ENCODE data around the gene SORCS1.

SORCS1 gene

DNA sequence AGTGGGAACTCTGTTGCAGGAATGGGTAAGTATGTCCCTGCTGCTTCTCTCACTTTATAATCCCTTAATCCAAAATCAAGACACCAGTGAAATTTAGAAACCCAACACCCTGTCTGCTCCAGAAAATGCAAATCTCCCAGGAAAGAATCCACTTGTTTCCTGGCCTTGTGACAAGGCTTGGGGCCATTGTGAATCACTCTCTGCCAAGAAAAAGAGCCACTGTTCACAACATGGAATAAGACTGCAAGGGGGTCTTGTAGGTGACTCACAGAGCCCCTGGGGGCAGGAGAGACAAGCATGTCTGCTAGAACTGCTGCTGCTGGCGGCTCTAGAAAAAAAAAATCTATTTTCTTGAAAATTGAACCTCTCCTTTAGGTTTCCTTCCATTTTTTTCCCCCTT lies 191.2 kb downstream of the SORCS1 start:
- H3K9me3 ChIP-seq (ENCODE audit: control insufficient read depth, insufficient read depth, low read length) = no peaks in the 10 kb centered on the region
- no peaks in the 10 kb centered on the region for H3K79me2 ChIP-seq (ENCODE audit: control insufficient read depth, low read length)
- no peaks in the 10 kb centered on the region for H4K20me1 ChIP-seq (ENCODE audit: control insufficient read depth, insufficient read depth, low read depth, low read length)
- TF ChIP-seq, protein P1, sequence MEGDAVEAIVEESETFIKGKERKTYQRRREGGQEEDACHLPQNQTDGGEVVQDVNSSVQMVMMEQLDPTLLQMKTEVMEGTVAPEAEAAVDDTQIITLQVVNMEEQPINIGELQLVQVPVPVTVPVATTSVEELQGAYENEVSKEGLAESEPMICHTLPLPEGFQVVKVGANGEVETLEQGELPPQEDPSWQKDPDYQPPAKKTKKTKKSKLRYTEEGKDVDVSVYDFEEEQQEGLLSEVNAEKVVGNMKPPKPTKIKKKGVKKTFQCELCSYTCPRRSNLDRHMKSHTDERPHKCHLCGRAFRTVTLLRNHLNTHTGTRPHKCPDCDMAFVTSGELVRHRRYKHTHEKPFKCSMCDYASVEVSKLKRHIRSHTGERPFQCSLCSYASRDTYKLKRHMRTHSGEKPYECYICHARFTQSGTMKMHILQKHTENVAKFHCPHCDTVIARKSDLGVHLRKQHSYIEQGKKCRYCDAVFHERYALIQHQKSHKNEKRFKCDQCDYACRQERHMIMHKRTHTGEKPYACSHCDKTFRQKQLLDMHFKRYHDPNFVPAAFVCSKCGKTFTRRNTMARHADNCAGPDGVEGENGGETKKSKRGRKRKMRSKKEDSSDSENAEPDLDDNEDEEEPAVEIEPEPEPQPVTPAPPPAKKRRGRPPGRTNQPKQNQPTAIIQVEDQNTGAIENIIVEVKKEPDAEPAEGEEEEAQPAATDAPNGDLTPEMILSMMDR (IDR thresholded peaks at IDR 0.05; ENCODE audit: low read depth, low read length, poor library complexity, severe bottlenecking) = no peak
- TF ChIP-seq EZH2phosphoT487 (IDR thresholded peaks at IDR 0.05; ENCODE audit: borderline replicate concordance, low read length) = no peak
- H3K4me2 ChIP-seq (ENCODE audit: low read length) = no peak overlapping the region
- H3F3A ChIP-seq (ENCODE audit: control insufficient read depth, insufficient read depth) = no peaks in the 10 kb centered on the region
- H3K4me1 ChIP-seq (ENCODE audit: control insufficient read depth, low read length) = no peaks in the 10 kb centered on the region
- H3K9me2 ChIP-seq (replicated peaks; ENCODE audit: control insufficient read depth, low read length) = no peaks in the 10 kb centered on the region
- H3K4me3 ChIP-seq (ENCODE audit: low read length) = no peak overlapping the region
- no peaks in the 10 kb centered on the region for H3K36me3 ChIP-seq (ENCODE audit: control insufficient read depth, low read length)
- no peaks in the 10 kb centered on the region for H3K27me3 ChIP-seq (ENCODE audit: control insufficient read depth, low read length)
- H3K27ac ChIP-seq (ENCODE audit: low read depth, low read length) = no peak overlapping the region

DNA sequence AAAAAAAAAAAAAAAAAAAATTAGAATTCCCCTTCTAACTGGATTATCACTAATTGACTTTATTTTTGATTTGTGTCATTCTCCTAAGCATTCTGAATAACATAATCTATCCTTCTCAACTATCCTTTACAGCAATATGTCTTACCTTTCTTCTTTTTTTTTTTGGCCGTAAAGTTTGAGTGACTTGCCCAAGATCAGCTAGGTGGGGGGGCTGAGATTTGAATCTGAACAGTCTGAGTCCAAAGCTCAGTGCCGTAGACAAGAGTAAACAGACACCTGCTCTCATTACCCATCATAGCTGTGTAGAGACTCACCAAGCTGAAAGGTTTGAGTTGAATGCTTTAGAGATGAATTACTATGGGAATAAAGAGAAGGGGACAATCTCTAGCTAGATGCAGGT lies 192.1 kb downstream of the SORCS1 start:
- no peak overlapping the region for H3K4me3 ChIP-seq (ENCODE audit: low read length)
- no peaks in the 10 kb centered on the region for H4K20me1 ChIP-seq (ENCODE audit: control insufficient read depth, insufficient read depth, low read depth, low read length)
- no peaks in the 10 kb centered on the region for H3K9me2 ChIP-seq (replicated peaks; ENCODE audit: control insufficient read depth, low read length)
- H3K36me3 ChIP-seq (ENCODE audit: control insufficient read depth, low read length) = no peaks in the 10 kb centered on the region
- no peaks in the 10 kb centered on the region for H3K4me1 ChIP-seq (ENCODE audit: control insufficient read depth, low read length)
- no peak overlapping the region for H3K27ac ChIP-seq (ENCODE audit: low read depth, low read length)
- no peaks in the 10 kb centered on the region for H3K27me3 ChIP-seq (ENCODE audit: control insufficient read depth, low read length)
- TF ChIP-seq, protein P1 (IDR thresholded peaks at IDR 0.05; ENCODE audit: low read depth, low read length, poor library complexity, severe bottlenecking) = no peak
- no peak for TF ChIP-seq EZH2phosphoT487 (IDR thresholded peaks at IDR 0.05; ENCODE audit: borderline replicate concordance, low read length)
- no peak overlapping the region for H3K4me2 ChIP-seq (ENCODE audit: low read length)
- H3K9me3 ChIP-seq (ENCODE audit: control insufficient read depth, insufficient read depth, low read length) = no peaks in the 10 kb centered on the region
- no peaks in the 10 kb centered on the region for H3K79me2 ChIP-seq (ENCODE audit: control insufficient read depth, low read length)
- H3F3A ChIP-seq (ENCODE audit: control insufficient read depth, insufficient read depth) = no peaks in the 10 kb centered on the region

DNA sequence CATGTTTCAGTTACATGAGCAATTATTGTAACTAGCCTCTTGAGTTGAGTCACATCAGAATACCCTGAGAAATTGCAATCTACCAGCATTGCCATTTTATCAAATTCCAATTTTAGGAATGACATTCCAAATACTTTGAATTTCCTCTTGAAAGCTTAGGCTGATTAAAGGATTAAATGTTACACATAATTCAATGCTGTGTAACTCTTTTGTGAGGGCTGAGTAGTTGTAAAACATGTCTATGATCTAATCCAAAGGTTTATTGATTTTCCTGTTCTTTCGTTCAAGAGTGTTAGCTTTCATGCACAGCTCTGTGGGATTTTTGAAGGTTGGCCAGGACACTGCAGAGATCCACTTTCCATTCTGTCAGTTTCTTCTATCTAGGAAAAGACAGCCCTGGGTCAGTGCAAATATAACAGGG lies 193.1 kb downstream of the SORCS1 start:
- Histone ChIP-seq H3K27me3 (ENCODE audit: control insufficient read depth, low read length) (no peaks in the 10 kb centered on the region), H3K4me2 (ENCODE audit: low read length) (no peak overlapping the region), H3K4me3 (ENCODE audit: low read length) (no peak overlapping the region), H3K9me3 (ENCODE audit: control insufficient read depth, insufficient read depth, low read length) (no peaks in the 10 kb centered on the region), H3K36me3 (ENCODE audit: control insufficient read depth, low read length) (no peaks in the 10 kb centered on the region), H3F3A (ENCODE audit: control insufficient read depth, insufficient read depth) (no peaks in the 10 kb centered on the region), H3K9me2 (replicated peaks; ENCODE audit: control insufficient read depth, low read length) (no peaks in the 10 kb centered on the region), H3K79me2 (ENCODE audit: control insufficient read depth, low read length) (no peaks in the 10 kb centered on the region), H4K20me1 (ENCODE audit: control insufficient read depth, insufficient read depth, low read depth, low read length) (no peaks in the 10 kb centered on the region), H3K27ac (ENCODE audit: low read depth, low read length) (no peak overlapping the region), H3K4me1 (ENCODE audit: control insufficient read depth, low read length) (no peaks in the 10 kb centered on the region)
- TF ChIP-seq EZH2phosphoT487 (IDR thresholded peaks at IDR 0.05; ENCODE audit: borderline replicate concordance, low read length) = no peak
- TF ChIP-seq, protein P1 (IDR thresholded peaks at IDR 0.05; ENCODE audit: low read depth, low read length, poor library complexity, severe bottlenecking) = no peak

- H3K27ac ChIP-seq (ENCODE audit: low read depth, low read length) = no peak overlapping the region
- no peaks in the 10 kb centered on the region for H3K79me2 ChIP-seq (ENCODE audit: control insufficient read depth, low read length)
- no peaks in the 10 kb centered on the region for H3K27me3 ChIP-seq (ENCODE audit: control insufficient read depth, low read length)
- H3K4me2 ChIP-seq (ENCODE audit: low read length) = no peak overlapping the region
- TF ChIP-seq, protein P1 (IDR thresholded peaks at IDR 0.05; ENCODE audit: low read depth, low read length, poor library complexity, severe bottlenecking) = no peak
- no peak for TF ChIP-seq EZH2phosphoT487 (IDR thresholded peaks at IDR 0.05; ENCODE audit: borderline replicate concordance, low read length)
- H3K9me3 ChIP-seq (ENCODE audit: control insufficient read depth, insufficient read depth, low read length) = no peaks in the 10 kb centered on the region; the same call in 1 of the 2 replicates
- H3K9me2 ChIP-seq (replicated peaks; ENCODE audit: control insufficient read depth, low read length) = no peaks in the 10 kb centered on the region
- no peaks in the 10 kb centered on the region for H3K4me1 ChIP-seq (ENCODE audit: control insufficient read depth, low read length)
- no peaks in the 10 kb centered on the region for H3K36me3 ChIP-seq (ENCODE audit: control insufficient read depth, low read length)
- no peaks in the 10 kb centered on the region for H3F3A ChIP-seq (ENCODE audit: control insufficient read depth, insufficient read depth)
- no peaks in the 10 kb centered on the region for H4K20me1 ChIP-seq (ENCODE audit: control insufficient read depth, insufficient read depth, low read depth, low read length)
- H3K4me3 ChIP-seq (ENCODE audit: low read length) = no peak overlapping the region
These were observed 197.1 kb downstream of the SORCS1 start for GRCh38 chr10:106967452-106967851.
